Endothelial cell (in vitro differentiated cells): ENCODE measurements around the gene RAB12. TPM values are rescaled to one million over a fixed set of nuclear protein-coding genes. Genes with fewer than 3 reads are reported as not detected.

ENCODE experiments used
- DNase-seq: peaks from one replicate; pipeline ENCODE4 v3.0.0; 2021; ENCODE audit warnings: low spot score
- H3K27ac Mint-ChIP-seq: one replicate; pipeline ENCODE4 v1.8.0; 2021; ENCODE audit warnings: mixed read lengths, inconsistent platforms; ENCODE audit not compliant: unreplicated experiment
- H3K27me3 Mint-ChIP-seq: one replicate; pipeline ENCODE4 v1.8.0; 2021; ENCODE audit warnings: mild to moderate bottlenecking, moderate library complexity, mixed read lengths, inconsistent platforms; ENCODE audit not compliant: unreplicated experiment
- H3K36me3 Mint-ChIP-seq: one replicate; pipeline ENCODE4 v1.8.0; 2021; ENCODE audit warnings: mild to moderate bottlenecking, low read depth, mixed read lengths, inconsistent platforms; ENCODE audit not compliant: unreplicated experiment
- H3K4me1 Mint-ChIP-seq: one replicate; pipeline ENCODE4 v1.8.0; 2021; ENCODE audit warnings: mild to moderate bottlenecking, mixed read lengths, inconsistent platforms; ENCODE audit not compliant: unreplicated experiment
- H3K4me3 Mint-ChIP-seq: one replicate; pipeline ENCODE4 v1.8.0; 2021; ENCODE audit warnings: mild to moderate bottlenecking, mixed read lengths, inconsistent platforms; ENCODE audit not compliant: unreplicated experiment
- H3K9me3 Mint-ChIP-seq: one replicate; pipeline ENCODE4 v1.8.0; 2021; ENCODE audit warnings: mixed read lengths, inconsistent platforms; ENCODE audit not compliant: unreplicated experiment
- CTCF ChIP-seq: fragments of 200-600 bp; sonication (generic); IDR thresholded peaks from one replicate; pipeline ENCODE4 v1.5.0; 2021; ENCODE audit warnings: antibody characterized with exemption; ENCODE audit not compliant: unreplicated experiment
- total RNA-seq: library from RNA; stranded (reverse); fragmentation: NEBNext Ultra II Directional; extraction: Animal tissue kit (Norgen Biotek cat#: 25700); gene quantifications from one replicate; pipeline ENCODE4 v1.2.1, GENCODE V29; 2021; ENCODE audit not compliant: unreplicated experiment

RAB12 gene
- total RNA-seq, 1 donor from 2014 or later, result 35.3 TPM

DNA sequence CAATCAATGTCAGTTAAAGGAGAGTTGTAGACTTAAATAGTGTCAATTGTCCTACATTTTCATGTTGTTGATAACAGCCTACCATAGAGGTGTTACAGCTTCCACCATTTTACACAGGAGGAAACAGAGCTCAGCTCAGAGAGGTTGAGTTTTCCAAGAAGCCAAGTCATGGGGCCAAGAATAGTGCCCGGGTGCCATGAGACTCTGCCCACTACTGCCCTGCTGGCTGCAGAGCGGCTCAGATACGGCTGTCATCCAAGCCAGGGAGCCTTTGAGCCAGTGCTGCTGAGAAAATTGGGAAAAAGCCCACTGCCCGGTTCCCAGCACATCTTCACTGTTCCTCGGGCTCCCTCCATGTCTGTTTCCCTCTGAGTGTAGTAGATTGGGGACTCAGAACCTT is 22.0 kb downstream of the RAB12 start:
- Mint-ChIP-seq H3K27ac (no peak overlapping the region), H3K4me3 (no peak overlapping the region), H3K4me1 (peaks cover 3% of the 10 kb centered on the region), H3K36me3 (peaks cover 13% of the 10 kb centered on the region), H3K27me3 (no peaks in the 10 kb centered on the region), H3K9me3 (no peaks in the 10 kb centered on the region)
- DNase-seq, result no peak
- TF ChIP-seq CTCF, result no peak

DNA sequence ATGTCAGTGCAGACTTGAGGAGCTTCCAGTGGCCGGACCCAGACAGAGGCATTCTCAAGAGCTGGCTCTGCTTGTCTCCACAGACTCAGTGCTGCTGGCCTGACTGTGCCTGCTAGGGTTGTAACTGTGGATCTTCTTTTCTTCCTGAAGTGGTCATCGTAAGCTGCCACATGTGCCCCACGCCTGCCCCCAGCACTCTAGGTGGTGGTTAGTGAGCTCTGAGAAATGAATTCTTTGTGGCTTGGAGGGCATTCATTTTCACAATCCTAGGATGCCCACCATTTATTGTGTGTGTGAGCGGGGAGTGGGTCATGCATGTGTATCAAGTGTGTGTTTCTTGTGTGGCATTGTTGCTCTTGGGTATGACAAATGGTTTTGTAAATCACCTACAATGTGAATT is 23.1 kb downstream of the RAB12 start:
- DNase-seq, result no peak
- Mint-ChIP-seq H3K36me3 (peaks cover 9% of the 10 kb centered on the region), H3K9me3 (no peaks in the 10 kb centered on the region), H3K27ac (no peak overlapping the region), H3K4me3 (no peak overlapping the region), H3K27me3 (no peaks in the 10 kb centered on the region), H3K4me1 (peaks cover 3% of the 10 kb centered on the region)
- no peak for TF ChIP-seq CTCF

- no peak overlapping the region for H3K4me3 Mint-ChIP-seq
- no peak for TF ChIP-seq CTCF
- no peaks in the 10 kb centered on the region for H3K9me3 Mint-ChIP-seq
- peaks cover 3% of the 10 kb centered on the region for H3K4me1 Mint-ChIP-seq
- H3K27me3 Mint-ChIP-seq, result no peaks in the 10 kb centered on the region
- no peak overlapping the region for H3K27ac Mint-ChIP-seq
- no peak for DNase-seq
- peaks cover 20% of the 10 kb centered on the region for H3K36me3 Mint-ChIP-seq
Measured at GRCh38 chr18:8634508-8634907, 25.3 kb downstream of the RAB12 start.

GRCh38 chr18:8635087-8635486 is 25.9 kb downstream of the RAB12 start:
- H3K27ac Mint-ChIP-seq, result no peak overlapping the region
- H3K4me3 Mint-ChIP-seq, result no peak overlapping the region
- no peak for DNase-seq
- TF ChIP-seq CTCF, result no peak
- H3K4me1 Mint-ChIP-seq, result peaks cover 3% of the 10 kb centered on the region
- no peaks in the 10 kb centered on the region for H3K27me3 Mint-ChIP-seq
- peaks cover 26% of the 10 kb centered on the region for H3K36me3 Mint-ChIP-seq
- no peaks in the 10 kb centered on the region for H3K9me3 Mint-ChIP-seq

- TF ChIP-seq CTCF, result no peak
- Mint-ChIP-seq H3K27ac (no peak overlapping the region), H3K27me3 (no peaks in the 10 kb centered on the region), H3K9me3 (no peaks in the 10 kb centered on the region), H3K4me3 (peak overlapping the region; percentile 8), H3K36me3 (peaks cover 28% of the 10 kb centered on the region), H3K4me1 (peaks cover 3% of the 10 kb centered on the region)
- DNase-seq, result no peak
Measured at GRCh38 chr18:8639762-8640161, 30.5 kb downstream of the RAB12 start.
